GM21619 (cell line): ENCODE results near the gene TTC34.
A peak's percentile ranks its signal among the peaks of the same experiment; 100 is the strongest.

Source experiments
- ATAC-seq: cut with Tn5 transposase; IDR thresholded peaks from one replicate; pipeline ENCODE4 v1.9.1; 2021; ENCODE audit not compliant: unreplicated experiment

TTC34 gene

DNA sequence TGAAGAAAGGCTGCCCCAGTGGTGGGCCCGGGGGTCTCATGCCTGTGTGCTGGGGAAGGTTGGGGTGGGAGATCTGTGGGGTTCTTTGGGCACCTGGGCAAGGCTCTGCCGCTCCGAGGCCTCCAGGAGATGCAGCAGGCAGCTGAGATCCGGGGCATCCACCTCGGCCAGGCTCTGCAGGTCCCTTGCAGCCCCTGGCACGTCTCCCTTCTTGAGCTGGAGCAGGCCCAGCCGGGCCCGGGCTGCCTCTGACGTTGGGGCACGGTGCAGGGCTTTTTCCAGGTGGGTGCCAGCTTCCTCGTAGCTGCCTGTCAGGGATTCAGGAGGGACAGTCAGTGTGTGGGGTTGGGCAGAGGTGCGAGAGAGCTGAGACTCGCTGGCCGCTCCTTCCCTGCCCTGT is 157.3 kb downstream of the TTC34 start:
- no peak for ATAC-seq

GRCh38 chr1:2643414-2644077 is 157.9 kb downstream of the TTC34 start:
- no peak for ATAC-seq

DNA sequence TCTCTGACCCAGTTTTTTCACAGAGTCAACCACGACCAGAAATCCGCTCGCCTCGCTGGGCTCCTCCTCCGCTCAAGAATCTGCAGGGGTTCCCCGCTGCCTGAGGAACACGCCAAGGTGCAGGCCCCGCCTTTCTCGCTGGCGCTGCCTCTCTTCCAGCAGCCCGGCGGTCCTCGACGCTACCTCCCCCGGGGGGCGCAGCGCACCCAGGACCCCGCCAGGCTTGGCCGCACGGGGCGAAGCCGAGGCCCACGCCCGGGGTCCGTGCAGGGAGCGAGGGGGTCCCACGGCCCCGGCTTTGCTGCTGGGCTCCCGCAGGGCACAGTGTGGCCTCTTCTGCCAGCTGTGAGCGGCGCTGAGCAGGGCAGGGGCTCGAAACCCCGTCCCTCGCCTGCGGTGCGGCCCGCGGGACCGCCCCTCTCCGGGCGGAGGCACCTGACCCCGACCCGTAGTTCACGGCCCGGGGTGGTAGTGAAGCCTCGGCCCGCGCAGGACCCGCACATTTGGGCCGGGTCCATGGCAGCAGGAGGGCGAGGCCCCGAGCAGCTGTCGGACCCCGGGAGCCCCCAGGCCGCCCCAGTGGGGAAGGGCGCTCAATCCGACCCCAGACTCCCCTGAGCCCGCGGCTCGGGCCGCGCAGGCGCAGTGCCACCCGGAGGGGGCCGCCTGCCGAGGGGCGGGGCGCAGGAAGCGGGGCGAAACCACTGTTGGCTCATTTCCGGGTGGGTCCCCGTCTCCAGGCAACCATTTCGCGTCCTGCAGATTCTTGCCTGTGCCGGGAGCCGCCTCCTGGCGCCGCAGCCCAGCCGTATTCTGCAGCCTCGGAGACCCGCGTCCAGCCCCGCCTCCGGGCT is 158.7 kb downstream of the TTC34 start:
- peak; percentile 78 for ATAC-seq

- no peak for ATAC-seq
Measured at GRCh38 chr1:2642131-2642559, 159.3 kb downstream of the TTC34 start.

GRCh38 chr1:2641381-2642130 is 159.9 kb downstream of the TTC34 start:
- no peak for ATAC-seq

GRCh38 chr1:2640626-2641025 is 160.9 kb downstream of the TTC34 start:
- no peak for ATAC-seq

- no peak for ATAC-seq
Measured at GRCh38 chr1:2639607-2640521, 161.6 kb downstream of the TTC34 start.

GRCh38 chr1:2639203-2639602 is 162.3 kb downstream of the TTC34 start:
- no peak for ATAC-seq

DNA sequence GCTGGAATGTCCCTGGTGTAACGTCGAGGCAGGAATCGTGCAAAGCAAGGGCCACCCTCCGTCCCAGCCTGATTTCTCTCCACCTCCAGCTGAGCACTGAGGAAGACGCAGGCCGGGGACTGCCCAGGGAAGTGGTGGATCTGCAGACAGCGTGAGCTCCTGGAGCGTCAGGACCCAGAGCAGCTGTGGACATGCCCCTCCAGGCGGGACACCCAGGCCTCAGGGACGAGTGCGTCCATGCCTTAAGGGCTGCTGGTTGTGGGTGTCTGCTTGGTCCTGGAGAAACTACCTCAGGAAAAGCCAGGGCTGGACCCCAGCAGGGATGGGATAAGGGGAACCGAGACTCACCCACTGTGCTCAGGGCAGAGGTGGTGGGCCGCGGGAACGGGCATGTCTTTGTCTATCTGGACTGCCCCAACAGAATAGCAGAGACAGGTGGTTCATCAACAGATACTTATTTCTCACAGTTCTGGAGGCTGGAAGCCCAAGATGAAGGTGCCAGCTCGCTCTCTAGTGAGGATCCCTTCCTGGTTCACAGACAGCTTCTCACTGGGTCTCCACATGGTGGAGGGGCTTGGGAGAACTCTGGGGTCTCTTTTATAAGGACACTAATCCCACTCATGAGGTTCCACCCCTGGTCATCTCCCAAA is 162.9 kb downstream of the TTC34 start:
- no peak for ATAC-seq

DNA sequence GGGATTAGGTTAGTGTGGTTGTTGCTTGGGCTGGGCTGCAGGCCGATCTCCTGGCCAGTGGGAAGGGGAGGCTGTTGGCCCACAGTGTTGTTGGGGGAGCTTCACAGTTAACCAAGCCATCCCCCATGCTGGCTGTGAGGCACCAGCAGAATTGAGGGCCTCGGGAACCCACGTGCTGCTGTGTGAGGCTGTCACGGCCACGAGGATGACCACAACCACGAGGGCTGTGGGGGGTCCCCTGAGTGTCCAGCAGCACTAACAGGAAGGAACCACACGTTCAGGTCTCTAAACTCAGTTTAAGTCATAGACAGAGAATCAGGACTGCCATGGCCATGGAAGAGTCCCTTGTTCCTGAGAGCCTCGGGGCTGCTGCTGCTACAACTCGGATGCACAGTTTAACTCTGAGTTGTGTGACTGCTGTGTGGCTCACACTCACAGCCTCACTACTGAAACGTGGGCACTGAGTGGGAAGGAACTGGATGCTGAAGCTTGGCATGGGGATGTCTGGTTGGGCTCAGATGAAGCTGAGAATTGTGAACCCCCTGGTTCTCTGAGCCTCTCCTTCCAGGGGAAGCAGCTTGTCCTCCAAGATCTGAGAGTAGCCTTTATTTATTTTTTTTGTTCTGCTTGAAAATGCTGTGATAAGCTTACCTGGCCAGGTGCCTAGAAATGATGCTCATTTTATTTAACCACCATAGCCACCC is 163.9 kb downstream of the TTC34 start:
- no peak for ATAC-seq

GRCh38 chr1:2636733-2637132 is 164.8 kb downstream of the TTC34 start:
- ATAC-seq, result no peak

DNA sequence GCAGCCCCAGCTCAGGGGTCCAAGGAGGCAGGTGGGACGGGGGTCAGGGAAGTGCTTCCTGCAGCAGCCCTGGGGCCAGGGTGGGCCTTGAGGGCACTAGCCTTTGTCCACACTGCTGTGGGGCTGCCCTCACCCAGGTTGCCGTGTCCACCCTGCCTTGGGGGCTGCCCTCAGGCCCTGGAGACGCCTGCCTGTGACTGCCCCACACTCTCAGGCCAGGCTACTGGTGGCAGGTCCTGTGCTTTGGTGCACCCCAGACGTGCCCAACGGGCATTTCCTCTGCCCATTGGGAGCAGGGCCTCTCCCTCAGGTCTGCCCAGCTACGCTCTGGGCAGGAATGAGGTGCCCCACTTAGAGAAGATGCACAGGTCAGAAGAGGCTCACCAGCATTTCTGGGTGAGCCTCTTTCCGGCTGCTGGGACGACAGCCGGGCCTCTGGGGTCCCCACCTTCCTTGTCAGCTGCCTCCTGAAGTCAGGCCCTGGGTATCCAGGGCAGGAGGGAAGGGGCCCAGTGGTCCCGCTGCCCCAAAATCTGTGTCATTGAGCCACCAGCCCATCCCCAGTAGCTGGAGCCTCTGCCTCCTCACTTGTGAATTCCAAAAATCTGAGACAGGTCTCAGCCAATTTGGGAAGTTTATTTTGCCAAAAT is 166.0 kb downstream of the TTC34 start:
- ATAC-seq, result no peak

DNA sequence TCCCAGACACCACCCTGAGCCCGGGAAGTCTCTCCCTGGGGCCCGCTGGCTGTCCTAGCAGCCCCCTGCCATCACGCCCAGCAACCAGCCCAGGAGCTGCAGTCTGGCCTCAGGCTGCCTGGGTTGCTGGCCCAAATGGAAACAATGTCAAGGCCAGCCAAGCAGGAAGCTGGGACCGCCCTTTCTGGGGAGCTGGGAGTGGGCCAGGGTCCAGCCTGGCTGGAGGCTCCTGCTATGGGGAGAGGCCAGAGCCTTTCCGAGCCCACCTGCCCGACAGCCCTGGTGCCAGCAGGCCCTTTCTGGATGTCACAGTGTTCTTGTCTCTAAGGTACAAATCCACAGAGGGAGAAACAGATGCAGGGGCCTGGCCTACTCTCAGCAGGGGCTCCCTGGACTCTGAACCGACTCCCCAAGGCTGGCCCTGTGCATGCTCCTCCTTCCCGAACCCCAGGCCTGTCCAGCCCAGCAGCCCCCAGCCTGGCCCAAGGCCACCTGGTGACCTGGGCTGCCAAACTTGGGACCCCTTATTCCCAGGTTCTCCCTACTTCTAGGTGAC is 167.5 kb downstream of the TTC34 start:
- ATAC-seq, result no peak

DNA sequence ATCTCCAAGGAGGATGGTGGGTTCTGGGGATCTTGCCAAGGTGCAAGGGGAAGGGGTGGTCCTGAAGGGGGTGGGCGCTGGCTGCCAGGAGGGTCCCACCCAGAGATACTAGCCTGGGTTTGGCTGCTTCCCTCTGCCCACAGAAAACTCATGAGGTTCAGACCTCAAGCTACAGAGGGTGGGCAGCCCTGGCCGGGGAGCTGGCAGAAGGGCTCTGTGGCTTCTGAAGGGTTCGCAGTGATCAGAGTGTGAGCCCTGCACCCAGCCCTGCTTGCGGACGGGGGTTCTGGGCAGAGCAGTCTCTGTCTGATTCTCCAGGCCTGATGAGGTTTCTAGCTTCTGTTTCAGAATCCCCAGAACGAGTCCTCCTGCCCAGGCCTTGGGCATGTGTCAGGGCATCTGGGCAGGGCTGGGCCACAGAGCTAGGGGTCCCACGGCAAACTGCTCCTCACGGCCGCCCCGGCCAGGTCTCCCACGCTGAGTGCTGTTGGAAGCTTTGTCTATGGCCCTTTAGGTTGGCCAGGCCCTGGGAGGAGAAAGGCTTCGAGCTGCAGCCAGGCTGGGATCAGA is 168.0 kb downstream of the TTC34 start:
- no peak for ATAC-seq

DNA sequence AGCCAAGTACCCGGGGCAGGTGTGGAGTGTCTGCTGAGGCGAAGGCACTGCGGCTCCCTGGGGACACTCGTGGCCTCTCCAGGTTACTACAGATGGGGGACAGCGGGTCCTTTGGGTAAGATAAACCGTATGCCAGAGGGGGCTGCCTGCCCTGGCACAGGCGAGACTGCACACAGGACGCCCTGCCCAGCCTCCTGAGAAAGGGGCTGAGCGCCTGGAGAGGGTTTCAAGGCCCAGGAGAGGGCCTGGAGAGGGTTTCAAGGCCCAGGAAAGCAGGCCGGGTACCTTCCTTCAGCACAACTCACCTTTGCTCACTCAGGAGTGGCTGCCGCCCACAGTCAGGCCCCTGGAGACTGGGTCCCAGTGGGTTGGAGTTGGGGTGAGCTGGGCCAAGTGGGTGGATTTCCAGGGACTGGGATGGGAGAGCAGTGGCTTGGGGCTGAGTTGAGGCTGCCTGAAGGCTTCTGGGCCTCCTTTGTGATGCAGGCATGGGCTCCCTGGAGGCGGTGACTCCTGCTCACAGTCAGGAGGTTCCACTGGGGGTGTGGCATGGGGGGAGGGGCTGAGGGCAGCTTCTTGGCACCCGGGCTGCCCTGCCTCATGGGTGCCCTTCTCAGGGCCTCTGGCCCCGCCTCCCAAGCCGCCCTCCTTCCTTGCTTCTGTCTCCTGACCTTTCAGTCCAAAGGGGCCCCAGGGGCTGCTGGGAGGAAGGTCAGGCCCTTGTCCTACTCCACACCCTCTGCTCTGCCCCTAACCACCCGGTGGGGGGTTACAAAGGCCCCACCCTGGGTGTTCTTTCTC is 168.7 kb downstream of the TTC34 start, which contains the start of gene MMEL1:
Gene MMEL1 (minus strand): TSS at position 456 of the 801 bp plus-strand sequence. CDS start 3,532 bp downstream, outside the sequence.
- ATAC-seq, result no peak

DNA sequence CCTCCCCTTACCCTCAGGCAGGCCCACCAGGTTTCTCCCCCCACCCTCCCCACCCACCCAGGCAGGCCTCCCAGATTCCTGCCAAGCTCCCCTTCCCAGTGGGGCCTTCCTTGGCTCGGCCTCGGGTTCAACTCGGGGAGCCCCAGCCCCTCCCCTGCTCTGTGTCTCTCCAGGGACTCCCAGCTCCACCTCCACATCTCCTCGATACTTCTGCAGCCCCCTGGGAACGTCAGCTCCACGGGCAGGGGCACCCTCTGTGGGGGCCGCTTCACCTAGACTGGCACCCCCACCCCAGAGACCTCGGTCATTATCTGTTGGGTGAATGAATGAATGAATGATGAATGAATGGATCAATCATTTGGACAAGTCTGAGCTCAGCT is 169.5 kb downstream of the TTC34 start:
- ATAC-seq, result no peak
